Left lobe of liver (tissue), 2 donors: ENCODE data around the gene FZD10. TPM values are rescaled to one million over a fixed set of nuclear protein-coding genes. Genes with fewer than 3 reads are reported as not detected.

Experiments
- ATAC-seq: fragments of 200-7000 bp; cut with Tn5 transposase; one replicate; pipeline ENCODE4 v1.9.1; 2020; ENCODE audit warnings: mild to moderate bottlenecking, moderate library complexity
- DNase-seq: peaks from one replicate; pipeline ENCODE4 v3.0.0-alpha.2; 2020; ENCODE audit warnings: low spot score
- total RNA-seq: library from RNA; stranded (reverse); gene quantifications from one replicate; pipeline ENCODE4 v1.2.1, GENCODE V29; 2021
- donor health status: DM: no; HTN: no; CAD: no; lungs with moderate emphysema.
- donor health status: DM: no; HTN: yes; CAD: no.

The FZD10 gene
- total RNA-seq, 1 donor from 2014 or later: not detected

- DNase-seq (no peak), ATAC-seq (no peak)
These were observed 8.5 kb upstream of the FZD10 start for GRCh38 chr12:130153803-130154202.

GRCh38 chr12:130154276-130155070 is 7.8 kb upstream of the FZD10 start:
- DNase-seq: no peak
- ATAC-seq: no peak

DNA sequence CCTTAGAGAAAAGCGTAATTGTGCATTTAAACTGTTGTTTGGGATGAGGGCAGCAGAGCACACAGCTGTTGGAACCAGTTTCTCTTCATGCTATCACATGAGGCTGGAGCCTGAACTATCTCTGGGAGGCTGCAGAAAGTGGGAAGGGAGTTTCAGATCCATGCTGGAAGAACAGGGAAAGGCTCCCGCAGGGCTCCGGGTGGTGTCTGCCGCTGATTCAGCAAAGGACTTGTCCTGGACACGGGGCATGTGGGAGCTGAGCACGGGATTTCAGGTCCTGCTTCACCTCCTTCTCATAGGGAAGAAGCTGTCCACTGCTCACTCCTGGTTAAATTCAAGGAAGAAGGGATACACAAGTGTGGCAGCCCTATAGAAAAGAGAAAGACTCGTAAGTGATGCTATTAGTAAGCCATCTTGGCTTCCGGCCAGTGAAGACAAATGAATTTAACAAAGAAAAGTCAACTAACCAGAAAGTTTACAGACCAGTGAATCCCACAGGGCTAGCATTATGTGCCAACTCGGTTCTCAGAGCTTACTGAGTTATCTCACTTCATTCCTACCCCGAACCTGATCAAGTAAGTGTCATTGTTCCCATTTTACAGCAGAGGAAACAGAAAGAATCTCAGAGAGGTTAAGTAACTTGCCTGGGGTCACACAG is 6.7 kb upstream of the FZD10 start:
- no peak for ATAC-seq
- DNase-seq: no peak

GRCh38 chr12:130156652-130157275 is 5.5 kb upstream of the FZD10 start:
- DNase-seq (no peak), ATAC-seq (no peak)

- no peak for ATAC-seq
These were observed 4.1 kb upstream of the FZD10 start for GRCh38 chr12:130157998-130158753.

GRCh38 chr12:130158754-130159059 is 3.6 kb upstream of the FZD10 start:
- no peak for DNase-seq
- ATAC-seq: no peak

More at GRCh38 chr12:130157998-130158753, 4.1 kb upstream of the FZD10 start:
- no peak for DNase-seq

DNA sequence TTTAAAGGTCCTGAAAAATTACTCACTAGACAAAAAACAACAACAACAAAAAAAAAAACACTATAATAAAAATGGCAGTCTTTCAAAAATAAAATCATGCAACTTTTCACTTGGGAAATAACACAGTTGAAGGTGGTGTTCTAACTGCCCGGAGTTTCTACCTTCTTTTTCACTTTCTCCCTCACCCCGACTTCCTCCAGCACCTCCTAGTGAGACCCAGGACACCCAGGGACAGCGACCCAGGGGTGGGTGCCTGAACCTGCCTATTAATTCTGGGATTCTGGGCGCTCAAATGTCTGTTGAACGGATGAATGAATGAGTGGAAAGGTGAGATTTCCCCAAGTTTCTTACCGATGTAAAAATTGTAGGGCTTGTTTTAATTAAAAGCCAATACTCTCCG is 2.0 kb upstream of the FZD10 start:
- no peak for DNase-seq
- ATAC-seq: no peak

GRCh38 chr12:130160711-130161231 is 1.5 kb upstream of the FZD10 start:
- DNase-seq (no peak), ATAC-seq (no peak)

- ATAC-seq (no peak), DNase-seq (no peak)
These were observed 712 bp upstream of the FZD10 start for GRCh38 chr12:130161261-130162243.

GRCh38 chr12:130162745-130163460 is 639 bp downstream of the FZD10 start:
- no peak for DNase-seq
- ATAC-seq: no peak

DNA sequence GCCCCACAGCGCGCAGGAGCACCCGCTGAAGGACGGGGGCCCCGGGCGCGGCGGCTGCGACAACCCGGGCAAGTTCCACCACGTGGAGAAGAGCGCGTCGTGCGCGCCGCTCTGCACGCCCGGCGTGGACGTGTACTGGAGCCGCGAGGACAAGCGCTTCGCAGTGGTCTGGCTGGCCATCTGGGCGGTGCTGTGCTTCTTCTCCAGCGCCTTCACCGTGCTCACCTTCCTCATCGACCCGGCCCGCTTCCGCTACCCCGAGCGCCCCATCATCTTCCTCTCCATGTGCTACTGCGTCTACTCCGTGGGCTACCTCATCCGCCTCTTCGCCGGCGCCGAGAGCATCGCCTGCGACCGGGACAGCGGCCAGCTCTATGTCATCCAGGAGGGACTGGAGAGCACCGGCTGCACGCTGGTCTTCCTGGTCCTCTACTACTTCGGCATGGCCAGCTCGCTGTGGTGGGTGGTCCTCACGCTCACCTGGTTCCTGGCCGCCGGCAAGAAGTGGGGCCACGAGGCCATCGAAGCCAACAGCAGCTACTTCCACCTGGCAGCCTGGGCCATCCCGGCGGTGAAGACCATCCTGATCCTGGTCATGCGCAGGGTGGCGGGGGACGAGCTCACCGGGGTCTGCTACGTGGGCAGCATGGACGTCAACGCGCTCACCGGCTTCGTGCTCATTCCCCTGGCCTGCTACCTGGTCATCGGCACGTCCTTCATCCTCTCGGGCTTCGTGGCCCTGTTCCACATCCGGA is 1.4 kb downstream of the FZD10 start:
- ATAC-seq (no peak), DNase-seq (no peak)

- ATAC-seq: no peak
- DNase-seq: no peak
These were observed 1.9 kb downstream of the FZD10 start for GRCh38 chr12:130164216-130164542.

DNA sequence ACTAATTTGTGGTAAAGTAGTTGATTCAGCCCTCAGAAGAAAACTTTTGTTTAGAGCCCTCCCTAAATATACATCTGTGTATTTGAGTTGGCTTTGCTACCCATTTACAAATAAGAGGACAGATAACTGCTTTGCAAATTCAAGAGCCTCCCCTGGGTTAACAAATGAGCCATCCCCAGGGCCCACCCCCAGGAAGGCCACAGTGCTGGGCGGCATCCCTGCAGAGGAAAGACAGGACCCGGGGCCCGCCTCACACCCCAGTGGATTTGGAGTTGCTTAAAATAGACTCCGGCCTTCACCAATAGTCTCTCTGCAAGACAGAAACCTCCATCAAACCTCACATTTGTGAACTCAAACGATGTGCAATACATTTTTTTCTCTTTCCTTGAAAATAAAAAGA is 2.7 kb downstream of the FZD10 start:
- ATAC-seq (no peak), DNase-seq (no peak)

- no peak for ATAC-seq
- DNase-seq: no peak
These were observed 4.0 kb downstream of the FZD10 start for GRCh38 chr12:130166306-130166705.

GRCh38 chr12:130167537-130167936 is 5.3 kb downstream of the FZD10 start:
- no peak for DNase-seq
- ATAC-seq: no peak

DNA sequence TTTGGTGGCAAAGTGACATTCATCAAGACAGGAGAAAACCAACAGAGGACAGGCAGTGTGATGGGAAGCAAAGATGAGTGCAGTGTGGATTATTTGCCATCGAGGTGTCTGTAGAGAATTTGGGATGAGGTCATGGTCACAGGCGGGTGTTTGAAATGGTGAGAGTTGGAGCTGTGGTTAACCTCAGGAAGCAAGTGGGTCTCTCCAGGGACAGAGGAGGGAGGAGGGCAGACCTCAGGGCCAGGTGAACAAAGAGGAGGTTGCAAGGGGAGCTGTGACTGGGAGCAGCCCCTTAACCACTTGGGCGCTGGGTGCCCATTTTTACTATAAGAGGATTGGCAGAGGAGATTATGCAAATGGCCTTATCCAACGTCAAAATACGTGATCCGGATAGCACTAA is 7.0 kb downstream of the FZD10 start:
- DNase-seq (no peak), ATAC-seq (no peak)

DNA sequence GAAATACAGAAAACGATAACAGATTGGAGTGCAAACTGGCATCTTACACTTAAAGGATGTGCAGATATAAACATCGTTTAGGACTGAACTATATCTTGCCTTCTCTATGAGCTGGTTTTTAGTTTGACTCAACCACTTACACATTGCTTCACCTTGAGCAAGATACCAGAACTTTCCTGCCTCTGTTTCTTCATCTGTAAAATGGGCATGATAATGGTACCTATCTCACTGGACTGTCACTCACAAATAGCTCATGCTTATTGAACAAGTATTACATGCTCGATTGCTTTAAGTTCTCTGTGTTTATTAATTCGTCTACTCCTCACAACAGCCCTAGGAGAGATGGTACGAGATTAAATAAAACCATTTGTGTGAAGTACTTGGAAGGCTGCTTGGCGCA is 7.7 kb downstream of the FZD10 start:
- DNase-seq (no peak), ATAC-seq (no peak)

- no peak for DNase-seq
- ATAC-seq: no peak
These were observed 8.3 kb downstream of the FZD10 start for GRCh38 chr12:130170611-130171010.
